ENCODE data around the gene C3orf18.

DNA sequence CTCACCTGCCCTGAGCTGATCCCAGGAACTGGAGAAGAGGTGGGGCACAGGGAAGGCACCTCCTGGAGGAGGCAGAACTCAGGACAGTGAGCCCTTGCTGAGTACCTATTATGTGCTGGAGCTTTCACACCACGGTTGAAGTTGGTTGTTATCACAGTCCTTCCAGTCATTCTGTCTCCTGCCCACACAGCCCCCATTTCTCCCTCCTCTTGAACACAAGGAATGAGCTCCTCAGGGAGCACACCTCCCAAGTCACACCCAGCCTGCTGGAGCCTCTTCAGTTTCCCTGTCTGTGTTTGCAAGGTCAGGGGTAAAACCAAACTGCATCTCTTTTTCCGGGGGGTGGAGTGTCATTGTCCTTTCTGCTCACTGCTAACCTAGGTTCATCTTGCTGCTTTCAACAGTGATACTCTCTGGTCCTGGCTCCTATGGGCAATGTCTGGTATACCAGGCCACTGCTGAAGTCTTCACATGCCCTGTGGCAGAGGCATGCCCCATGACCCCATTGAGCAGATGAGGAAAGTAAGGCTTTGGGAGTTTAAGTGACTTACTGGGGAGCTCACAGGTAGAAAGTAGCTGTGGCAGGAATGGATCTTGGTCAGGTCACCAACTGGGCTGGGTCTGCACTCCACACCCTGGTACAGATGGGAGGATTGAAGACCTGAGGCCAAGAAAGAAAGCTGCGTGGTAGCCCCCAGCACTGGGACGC lies 30.0 kb downstream of the C3orf18 start:
- no peak for TF ChIP-seq SUZ12 (IDR thresholded peaks at IDR 0.05; ENCODE audit: extremely low read depth, insufficient read depth, insufficient read length)
- TF ChIP-seq YY1 (IDR thresholded peaks at IDR 0.05; ENCODE audit: insufficient read depth, insufficient read length) = no peak

Measured in NT2/D1 (cell line).